Islet of Langerhans (tissue), 1 donor: ENCODE data around the gene BARHL2.

Experiments used
- FAIRE-seq: peaks from one replicate; lab custom pipeline; 2011; peaks lifted over from hg19 to GRCh38; lab: Jason Lieb, UNC

Gene BARHL2

GRCh38 chr1:90710579-90711536 is 6.2 kb downstream of the BARHL2 start:
- no peak for FAIRE-seq

DNA sequence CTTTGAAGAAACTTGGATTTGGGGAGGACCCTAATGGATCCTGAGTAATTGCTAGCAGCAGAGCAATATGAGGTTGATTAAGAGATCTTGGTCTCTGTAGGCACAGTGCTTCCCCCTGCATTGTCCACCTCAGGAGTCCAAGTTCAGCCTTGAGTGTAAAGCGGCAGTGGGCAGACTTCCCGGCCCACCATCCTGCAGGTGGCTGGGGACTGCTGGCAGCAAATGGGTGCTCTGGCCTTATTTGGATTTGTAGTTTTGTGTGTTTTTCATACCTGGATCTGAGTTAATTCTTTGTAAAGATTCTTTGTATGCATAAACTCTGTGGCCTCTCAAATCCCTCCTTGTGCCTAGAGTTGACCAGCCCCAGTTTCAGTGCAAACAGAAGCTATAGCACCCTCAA is 7.6 kb downstream of the BARHL2 start:
- no peak for FAIRE-seq

DNA sequence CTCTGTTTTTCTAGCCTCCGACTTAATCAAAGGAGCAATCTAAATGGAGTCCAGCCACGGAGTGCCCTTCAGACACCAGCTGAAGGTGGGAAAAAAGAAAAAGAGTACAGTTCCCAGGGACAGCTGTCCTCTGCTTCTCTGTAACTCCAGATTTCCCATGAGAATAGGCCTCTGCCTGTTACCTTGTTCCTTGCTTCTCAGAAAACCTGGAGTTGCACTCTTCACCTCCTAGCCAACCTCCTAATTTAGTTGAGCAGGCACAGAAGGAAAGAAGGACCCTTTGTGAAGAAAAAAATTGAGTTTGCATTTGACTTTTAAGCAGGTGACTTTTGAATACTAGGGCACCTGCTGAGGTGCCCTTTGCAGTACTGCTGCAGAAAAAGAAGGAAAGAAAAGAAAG is 8.3 kb downstream of the BARHL2 start:
- FAIRE-seq: no peak

GRCh38 chr1:90708236-90708786 is 8.8 kb downstream of the BARHL2 start:
- no peak for FAIRE-seq

GRCh38 chr1:90707363-90707710 is 9.8 kb downstream of the BARHL2 start:
- FAIRE-seq: no peak

- no peak for FAIRE-seq
Measured at GRCh38 chr1:90706437-90707362, 10.4 kb downstream of the BARHL2 start.

DNA sequence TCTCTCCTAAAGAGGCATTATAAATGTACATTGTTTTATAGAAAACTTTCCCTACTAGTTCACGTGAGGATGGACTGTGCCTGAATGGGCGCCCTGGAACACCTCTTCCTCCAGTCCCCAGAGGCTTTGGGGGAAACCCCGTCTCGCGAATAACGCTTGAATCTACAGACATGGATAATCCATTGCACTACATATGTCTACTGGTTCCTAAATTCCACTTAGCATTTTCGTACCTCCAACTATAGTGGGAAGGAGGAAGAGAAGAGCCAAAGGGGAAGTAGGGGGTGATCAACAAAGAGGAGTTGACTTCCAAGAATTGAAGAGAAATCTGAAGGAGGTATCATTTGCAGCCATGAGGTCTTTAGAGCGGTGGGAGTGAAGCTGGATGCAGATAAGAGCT is 11.1 kb downstream of the BARHL2 start:
- FAIRE-seq: no peak

DNA sequence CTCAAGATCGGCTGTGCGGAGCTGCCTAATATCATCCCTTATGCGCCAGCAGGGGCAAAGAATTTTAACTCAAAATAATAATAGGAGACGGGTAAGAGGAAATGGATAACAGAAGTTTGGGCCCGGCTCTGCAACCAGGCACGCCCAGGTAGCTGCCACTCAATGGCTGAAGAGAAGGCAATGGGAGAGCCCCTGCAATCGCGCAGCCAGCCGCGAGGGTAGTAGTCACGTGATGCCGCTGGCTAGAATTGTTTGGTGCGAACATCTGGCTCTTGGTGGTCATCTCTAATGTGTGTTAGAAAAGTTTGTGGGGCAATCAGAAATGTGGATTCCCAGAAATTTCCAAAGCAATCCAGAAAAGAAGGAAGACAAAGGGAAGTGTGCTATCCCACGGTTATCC is 12.3 kb downstream of the BARHL2 start:
- FAIRE-seq: no peak

DNA sequence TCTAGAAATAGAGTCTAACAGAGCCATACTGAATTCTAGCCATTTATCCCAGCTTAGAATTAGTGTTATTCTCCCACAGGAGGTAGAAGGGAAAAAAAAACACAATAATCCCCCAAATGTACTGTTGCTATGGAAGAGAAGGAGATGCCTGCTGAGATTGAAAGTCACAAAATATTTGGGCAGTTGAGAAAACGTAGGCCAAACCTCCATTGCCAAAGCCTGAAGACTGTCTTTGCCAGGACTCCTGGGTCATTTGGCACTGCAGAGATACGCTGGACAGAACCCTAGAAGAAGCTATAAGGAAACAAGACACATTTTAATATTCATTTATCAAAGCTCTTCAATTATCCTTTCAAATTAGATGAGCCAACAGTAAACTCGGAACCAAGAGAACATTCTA is 22.3 kb downstream of the BARHL2 start:
- no peak for FAIRE-seq

DNA sequence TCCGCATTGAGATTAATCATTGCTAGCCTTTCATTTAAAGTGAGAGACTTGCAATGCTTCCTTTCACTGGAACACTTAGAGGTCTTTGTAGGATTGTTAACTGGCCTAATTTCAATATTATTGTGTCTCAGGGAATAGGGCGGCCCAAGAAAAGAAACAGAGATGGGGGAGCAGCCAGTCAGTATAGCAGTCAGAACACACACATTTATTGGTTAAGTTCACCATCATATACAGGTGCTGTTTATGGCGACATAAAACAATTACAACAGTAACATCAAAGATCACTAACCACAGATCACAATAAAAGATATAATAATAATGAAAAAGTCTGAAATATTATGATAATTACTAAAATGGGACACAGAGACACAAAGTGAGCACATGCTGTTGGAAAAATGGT is 29.4 kb downstream of the BARHL2 start:
- no peak for FAIRE-seq

GRCh38 chr1:90675161-90675847 is 41.8 kb downstream of the BARHL2 start:
- no peak for FAIRE-seq

DNA sequence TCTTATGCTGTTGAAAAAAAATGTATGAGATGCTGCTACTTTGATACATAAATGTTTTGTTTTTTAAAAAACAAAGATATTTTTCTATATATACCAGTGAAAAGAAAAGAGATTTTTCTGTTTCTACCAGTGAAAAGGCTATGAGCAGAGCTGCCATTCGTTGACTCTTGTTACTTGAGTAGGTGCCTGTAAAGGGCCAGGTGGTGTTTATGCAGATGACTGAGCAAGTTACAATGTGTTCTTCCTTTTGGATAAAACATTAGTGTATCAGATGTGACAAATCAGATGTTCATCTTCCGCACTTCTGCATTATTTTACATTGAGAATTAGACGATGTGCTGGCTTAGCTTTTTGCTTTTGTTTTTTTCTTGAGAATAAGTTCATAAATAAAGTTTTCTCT is 45.4 kb downstream of the BARHL2 start:
- FAIRE-seq: peak; percentile 96

- peak; percentile 84 for FAIRE-seq
Measured at GRCh38 chr1:90671251-90671650, 45.9 kb downstream of the BARHL2 start.
